PC-9 (cell line): ENCODE results near the gene PTGDR2.

Source experiments
- EZH2 ChIP-seq: fragments of 200-600 bp; sonication (generic); IDR thresholded peaks from 2 replicates; pipeline ENCODE4 v1.8.0; 2017; ENCODE audit warnings: antibody characterized with exemption, low read depth
- TF ChIP-seq, protein P1 (sequence below): fragments of 200-600 bp; sonication (generic); conservative IDR thresholded peaks from 2 replicates; pipeline ENCODE4 v1.6.1; 2017; ENCODE audit warnings: mixed run types, antibody characterized with exemption, mild to moderate bottlenecking, moderate library complexity

DNA sequence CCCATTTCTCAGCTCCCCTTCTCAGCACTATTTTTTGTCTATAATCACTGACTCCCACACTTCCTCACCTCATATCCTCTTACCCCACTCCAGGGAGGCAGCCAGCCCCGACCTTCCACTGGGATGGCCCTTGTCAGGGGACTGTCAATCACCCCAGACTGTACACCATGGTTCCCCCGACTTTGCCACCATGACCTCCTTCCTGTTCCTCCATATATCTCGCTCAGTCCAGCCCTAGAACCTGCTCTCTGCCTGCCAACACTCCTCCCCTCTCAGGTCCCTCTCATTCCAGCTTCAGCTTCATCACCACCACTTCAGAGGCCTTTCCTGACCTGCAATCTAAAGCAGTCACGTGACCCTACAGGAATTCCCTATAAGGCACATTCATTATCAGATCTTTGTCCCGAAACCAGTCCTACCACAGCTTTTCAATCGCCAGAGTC, 34.1 kb upstream of the PTGDR2 start:
- TF ChIP-seq, protein P1, sequence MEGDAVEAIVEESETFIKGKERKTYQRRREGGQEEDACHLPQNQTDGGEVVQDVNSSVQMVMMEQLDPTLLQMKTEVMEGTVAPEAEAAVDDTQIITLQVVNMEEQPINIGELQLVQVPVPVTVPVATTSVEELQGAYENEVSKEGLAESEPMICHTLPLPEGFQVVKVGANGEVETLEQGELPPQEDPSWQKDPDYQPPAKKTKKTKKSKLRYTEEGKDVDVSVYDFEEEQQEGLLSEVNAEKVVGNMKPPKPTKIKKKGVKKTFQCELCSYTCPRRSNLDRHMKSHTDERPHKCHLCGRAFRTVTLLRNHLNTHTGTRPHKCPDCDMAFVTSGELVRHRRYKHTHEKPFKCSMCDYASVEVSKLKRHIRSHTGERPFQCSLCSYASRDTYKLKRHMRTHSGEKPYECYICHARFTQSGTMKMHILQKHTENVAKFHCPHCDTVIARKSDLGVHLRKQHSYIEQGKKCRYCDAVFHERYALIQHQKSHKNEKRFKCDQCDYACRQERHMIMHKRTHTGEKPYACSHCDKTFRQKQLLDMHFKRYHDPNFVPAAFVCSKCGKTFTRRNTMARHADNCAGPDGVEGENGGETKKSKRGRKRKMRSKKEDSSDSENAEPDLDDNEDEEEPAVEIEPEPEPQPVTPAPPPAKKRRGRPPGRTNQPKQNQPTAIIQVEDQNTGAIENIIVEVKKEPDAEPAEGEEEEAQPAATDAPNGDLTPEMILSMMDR = no peak
- no peak for TF ChIP-seq EZH2
